ENCODE results near the gene MALT1.

The MALT1 gene

DNA sequence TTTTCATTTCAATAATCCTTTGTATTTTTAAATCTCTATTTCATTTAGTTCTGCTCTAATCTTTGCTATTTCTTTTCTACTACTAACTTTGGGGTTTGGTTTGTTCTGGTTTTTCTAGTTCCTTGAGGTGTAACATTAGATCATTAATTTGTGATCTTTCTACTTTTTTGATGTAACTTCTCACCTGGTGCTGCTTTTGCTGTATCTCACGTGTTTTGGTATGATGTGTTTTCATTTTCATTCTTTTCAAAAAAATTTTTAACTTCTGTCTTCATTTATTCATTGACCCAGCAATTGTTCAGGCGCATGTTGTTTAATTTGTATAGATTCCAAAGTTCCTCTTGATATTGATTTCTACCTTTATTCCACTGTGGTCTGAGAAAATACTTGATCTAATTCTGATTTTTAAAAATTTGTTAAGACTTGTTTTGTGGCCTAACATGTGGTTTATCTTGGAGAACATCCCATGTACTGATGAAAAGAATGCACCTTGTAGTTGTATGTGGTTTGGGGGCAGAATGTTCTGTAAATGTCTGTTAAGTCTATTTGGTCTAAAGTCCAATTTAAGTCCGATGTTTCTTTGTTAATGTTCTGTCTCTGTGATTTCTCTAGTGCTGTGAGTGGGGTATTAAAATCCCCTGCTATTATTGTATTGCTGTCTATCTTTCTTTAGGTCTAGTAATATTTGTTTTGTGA lies 17.3 kb upstream of the MALT1 start:
- DNase-seq, result no peak

DNA sequence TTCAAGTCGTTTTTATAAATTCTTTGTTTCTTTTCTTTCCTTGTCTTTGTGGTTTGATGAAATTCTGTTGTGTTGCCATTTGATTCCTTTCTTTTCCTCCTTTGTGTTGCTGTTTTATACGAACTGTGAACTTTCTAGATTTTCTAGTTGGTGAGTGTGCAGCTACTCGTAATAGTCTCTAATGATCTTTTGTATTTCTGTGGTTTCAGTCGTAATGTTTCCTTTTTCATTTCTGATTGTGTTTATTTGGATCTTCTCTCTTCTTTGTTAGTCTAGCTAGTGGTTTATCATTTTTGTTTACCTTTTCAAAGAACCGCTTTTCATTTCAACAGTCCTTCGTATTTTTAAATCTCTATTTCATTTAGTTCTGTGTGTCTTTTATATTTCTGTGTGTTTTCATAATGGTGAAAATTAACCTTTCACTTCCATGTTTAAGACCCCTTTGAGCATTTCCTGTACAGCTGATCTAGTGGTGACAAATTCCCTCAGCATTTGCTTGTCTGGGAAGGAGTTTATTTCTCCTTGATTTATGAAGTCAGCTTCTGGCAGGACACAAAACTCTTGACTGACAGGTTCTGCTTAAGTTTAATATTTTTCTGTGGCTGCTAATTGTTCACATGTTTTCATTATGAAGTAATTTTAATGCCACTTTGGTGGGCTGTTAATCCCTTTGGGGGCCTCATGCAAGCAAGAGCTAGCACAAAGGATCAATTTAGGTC lies 16.2 kb upstream of the MALT1 start:
- DNase-seq, result no peak

DNA sequence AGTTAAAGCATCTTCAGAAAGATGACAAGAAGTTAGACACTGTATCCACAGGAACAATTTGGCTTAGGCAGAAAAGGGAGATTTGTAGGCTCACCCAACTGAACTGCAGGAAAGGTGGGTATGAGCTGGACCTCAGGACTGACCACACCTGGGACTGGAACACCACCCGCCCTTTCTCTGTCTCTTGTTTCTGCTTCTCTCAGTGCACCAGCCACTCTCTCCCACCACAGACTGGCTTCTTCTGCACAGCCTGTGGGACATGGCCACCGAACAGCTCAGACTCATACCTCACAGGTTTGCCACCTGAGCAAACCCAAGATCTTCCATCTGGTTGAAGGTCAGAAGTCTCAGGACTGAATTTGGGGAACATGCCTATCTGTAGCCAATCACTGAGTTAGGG lies 14.2 kb upstream of the MALT1 start:
- no peak for DNase-seq

DNA sequence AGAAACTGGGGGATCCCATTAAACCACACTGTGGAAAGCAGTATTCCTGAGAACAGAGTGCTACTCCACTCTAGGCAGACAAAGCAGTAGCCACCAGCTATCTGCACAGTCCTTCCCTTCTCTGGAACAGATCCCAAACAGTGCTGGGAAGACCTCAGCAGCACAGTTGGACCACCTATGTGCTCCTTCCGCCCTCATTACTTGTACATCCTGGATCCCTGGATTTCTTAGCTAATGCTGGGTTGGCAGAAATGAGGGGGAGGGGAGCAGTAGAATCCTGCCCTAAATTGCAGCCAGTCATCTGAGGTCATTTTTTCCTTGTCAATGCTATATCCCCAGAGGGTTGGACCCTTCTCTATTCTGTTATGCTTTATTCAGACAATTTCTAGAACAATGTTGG lies 13.8 kb upstream of the MALT1 start:
- DNase-seq, result no peak

DNA sequence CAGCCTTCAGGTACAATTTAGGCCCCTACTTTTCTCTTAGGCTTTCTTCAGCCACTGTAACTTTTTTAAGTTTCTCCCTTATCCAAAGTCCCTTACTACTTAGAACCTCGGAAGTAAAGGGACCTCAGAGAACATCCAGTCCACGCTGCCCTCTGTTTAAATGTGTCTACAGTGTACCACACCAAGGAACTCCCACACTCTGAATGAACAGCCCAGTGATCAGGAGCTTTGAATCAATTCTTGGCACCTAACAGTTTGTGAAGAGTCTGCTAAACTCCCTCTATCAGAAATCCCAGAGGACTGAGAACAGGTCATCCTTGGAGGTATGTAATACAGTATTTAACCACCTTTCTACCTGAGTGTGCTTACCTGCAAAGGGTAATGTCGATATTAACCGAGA lies 11.6 kb upstream of the MALT1 start:
- DNase-seq, result no peak

DNA sequence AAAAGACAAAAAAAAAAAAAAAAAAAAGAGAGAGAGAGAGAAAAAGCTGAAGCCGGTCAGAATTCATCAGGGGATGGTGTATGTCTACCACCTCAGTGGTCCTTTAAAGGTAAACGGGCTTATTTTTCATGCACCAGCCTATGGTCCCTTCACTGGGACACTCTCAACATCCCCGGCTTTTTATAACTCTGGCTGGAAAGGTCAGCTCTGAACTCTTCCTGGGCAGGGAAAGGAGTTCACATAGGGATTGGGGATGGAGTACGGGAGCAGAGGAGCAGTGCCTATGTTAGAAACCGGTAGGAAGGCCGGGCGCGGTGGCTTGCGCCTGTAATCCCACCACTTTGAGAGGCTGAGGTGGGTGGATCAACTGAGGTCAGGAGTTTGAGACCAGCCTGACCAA lies 10.3 kb upstream of the MALT1 start:
- no peak for DNase-seq

DNA sequence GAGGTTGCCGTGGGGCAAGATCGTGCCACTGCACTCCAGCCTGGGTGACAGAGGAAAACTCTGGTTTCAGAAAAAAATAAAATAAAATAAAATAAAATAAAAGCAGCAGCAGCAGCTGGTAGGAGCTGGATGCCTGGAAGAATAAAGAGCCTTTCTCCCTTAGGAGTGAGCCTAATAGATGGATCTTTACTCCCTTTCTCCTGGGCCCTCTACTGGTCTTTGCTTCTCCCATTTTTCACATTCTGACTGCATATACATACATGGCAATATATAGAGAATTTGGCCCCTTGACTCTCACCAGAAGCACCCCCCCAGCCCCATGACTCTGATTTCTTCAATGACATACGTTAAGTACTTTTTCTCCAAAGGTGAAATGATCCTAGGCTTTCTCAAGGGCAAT lies 9.8 kb upstream of the MALT1 start:
- DNase-seq, result peak; percentile 5

DNA sequence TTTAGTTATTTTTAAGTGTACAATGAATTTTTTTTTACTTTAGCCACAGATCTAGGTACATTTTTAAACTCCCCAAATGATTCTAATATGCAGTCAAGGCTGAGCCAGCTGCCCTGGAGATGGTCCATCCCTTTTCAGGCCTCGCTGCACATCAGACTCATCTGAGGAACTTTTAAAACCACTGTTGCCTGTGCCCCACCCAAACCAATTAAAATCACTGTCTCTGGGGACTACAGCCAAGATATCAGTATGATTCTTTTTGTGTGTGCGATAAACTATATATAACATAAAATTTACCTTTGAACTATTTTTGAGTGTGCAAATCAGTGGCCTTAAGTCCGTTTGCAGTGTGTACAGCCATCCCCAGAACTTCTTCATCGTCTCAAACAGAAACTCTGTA lies 9.1 kb upstream of the MALT1 start:
- no peak for DNase-seq

DNA sequence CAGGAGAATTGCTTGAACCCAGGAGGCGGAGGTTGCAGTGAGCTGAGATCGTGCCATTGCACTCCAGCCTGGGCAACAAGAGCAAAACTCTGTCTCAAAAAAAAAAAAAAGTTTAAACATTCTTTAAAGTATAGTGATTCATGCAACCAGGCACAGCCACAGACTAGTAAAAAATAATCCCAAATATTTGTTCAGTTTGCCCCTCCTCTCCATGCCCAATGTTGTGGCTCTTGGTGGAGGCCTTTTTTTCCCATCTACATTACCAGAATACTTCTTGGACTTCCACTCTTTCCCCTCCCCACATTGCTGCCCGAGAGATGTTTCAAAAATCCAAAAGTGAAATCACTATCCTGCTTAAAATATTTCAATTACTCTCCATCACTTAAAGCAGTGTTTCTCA lies 5.1 kb upstream of the MALT1 start:
- no peak for DNase-seq

DNA sequence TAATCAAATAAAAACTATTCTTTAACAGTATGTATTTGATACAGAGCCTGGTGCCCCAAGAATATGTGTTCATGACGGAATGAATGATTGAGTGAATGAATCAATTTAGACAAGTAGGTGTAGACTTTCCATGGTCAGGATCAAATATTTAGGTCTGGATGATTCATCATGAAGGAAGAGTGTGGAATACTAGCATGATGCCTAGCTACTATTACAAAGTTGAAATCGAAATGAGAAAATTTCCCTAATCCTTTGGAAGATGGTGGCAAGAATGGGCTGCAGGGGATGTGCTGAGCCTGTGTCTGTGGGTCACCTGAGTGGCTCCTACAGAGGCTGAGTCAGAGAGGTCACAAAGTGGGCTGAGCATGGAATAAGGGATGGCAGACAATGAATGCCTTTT lies 3.1 kb upstream of the MALT1 start:
- no peak for DNase-seq

DNA sequence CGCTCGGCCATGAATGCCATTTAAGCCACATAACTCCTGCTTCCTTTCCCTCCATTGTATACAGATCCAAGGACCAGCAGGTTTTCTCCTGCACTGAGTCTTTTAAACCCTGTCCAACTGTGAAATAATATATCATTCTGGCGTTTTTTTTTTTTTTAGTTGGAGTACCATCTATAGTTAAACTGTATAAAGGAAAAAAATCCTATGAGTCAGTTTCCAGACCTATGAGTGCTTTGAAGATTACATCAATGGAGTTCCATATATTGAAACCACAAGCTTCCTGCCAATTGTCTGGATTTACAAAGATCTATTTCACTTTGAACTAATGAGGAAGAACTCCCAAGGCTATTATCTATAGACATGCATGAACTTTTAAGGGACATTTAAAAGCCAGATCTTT lies 2.4 kb upstream of the MALT1 start:
- no peak for DNase-seq

DNA sequence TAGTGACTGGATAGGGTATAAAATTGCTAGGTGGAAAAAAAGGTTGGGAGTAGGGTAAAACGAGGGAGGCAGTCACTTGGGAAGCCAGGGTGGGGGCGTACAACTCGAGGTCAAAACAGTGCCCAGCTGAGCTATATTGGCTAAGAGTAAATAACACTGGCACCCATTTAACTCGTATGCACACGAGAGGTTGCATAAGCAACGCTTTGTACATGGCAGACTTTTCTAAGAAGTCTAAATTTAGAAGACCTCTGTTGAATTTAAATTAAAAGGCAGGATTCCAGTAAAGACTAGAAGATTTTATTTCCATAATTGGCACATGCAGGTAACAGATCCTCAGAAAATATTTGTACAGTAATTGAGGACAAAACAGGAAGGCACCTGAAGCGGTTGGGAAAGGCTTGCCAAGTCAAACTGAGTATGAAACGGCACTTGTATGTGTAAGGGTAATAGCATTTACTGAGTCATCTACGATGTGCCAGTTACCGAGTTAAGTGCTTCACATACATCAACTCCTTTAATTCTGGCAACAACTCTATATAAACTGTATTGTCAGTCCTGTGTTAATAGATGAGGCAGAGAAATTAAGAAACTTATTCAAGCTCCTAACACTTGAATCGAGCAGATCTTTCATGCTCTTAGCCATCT lies 1.4 kb upstream of the MALT1 start:
- DNase-seq, result no peak

DNA sequence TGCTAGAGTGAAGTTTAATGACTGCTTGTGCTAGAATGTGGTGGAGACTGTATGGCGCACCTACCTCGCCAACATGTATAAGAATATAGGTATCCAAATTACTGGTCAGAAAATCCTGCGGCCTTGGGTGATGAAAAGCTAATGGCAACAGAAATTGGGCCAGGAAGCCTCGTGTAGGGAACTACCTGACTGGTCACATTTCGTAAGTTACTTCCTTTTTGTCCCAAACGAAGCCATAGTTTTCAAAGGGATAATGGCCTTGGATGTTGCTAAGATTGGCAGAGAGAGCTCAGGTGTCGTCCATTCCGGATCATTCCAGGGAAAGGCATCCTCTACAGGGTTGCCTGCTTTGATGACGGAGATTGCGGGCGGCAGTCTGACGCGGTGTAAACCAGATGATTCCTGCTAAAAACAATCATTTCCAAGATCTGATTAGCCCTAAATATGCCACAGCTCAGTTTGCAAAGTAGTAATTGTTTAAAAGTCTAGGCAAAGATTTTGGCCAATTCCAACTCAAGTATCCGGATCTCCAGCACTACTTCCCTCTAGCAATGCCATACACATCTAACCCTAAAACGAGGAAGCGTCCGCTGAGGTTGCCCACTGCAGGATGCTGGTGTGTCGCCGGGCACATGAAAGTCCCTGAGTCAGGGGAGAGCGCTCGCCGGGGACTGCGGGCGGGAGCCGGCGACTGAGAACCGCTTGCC lies 708 bp upstream of the MALT1 start:
- no peak for DNase-seq

DNA sequence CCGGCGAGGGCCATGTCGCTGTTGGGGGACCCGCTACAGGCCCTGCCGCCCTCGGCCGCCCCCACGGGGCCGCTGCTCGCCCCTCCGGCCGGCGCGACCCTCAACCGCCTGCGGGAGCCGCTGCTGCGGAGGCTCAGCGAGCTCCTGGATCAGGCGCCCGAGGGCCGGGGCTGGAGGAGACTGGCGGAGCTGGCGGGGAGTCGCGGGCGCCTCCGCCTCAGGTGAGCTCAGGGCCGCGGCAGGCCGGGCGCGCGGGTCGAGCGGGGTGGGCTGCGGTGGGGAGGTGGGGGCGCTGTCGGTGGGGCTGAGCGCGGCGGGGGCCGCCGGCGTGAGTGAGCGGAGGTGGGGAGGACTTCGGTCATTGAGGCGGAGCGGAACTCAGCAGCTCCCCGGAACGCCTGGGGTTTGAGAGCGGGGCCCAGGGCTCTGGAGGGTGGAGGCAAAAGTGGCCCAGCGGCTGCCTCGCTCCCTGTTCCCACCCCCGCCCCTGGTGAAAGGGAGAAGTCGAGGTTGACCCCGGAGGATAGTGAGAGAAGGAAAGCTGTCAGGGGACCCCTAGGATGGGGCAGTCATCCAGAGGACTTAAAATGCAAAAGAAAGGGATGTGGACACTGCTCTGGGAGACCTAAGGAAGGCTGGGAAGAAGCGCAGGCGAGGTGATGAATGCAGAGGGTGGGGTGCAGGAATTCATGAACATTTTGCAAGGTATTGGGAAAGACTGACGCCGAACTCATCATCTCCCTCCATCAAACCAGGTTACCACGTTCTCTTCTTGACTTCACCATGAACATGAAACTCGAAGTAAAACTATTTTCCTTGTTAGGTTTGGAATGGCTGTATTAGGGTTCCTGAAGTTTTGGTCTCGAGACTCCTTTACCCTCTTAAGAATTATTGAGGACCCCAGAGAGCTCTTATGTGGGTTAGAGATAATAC lies 633 bp downstream of the MALT1 start:
- DNase-seq, result no peak

DNA sequence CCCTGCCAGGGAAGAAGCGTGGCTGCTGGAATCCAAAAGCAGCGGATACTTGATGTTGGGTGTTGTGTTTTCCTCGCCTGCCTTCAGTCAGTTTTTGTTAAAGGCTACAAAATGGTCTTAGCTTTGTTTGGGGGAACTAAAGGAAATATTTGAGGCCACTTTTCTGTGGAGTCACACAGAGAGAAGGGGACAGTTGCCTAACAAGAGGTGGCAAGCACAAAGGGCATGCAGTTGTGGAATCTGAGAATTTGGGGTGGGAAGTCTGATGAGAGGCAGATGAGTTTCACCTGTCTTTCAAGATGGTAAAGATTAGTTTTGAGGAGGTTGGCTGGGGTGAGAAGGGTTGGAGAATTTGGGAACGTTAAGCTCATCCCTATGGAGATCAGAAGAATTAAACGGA lies 2.9 kb downstream of the MALT1 start:
- no peak for DNase-seq

DNA sequence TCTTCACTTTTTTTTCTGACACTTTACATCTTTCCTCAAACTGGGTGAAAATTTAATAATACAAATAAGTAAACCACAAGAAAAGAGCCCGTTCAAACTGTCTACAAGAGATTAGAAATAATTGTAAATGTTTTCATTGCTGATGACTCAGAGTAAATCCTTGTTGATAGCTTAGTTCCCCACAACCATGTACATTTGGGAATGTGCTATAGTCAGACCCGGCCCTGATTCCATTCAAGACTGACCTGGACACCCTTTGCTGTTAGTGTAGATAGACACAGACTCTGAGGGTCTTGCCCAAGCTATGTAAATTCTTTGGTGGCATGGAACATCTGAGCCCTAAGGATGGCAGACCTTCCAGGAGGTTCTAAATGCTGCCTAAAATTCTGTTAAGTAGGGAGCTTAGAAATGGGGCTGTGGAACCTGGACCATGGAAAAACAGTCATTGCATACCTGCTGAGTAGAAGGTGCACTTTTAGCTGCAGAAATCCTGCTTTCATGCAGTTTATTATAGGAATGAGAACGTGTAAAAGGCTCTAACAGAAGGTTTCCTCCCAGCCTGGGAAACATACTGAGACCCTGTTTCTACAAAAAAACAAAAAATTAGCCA lies 3.7 kb downstream of the MALT1 start:
- no peak for DNase-seq

DNA sequence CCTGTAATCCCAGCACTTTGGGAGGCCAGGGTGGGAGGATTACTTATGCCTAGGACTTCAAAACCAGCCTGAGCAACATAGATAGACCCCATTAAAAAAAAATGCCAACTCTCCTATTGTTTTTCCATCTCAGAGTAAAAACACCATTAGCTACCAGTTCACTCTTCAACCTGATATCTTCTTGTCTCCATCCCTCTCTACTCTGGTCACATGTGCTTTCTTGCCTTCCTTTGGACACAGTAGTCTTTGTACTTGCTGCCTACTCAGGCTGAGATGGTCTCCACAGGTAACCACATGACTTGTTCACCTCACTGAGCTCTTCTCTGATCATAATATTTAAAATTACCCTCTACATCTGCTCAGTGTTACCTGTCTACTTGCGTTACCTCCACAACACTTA lies 5.0 kb downstream of the MALT1 start:
- no peak for DNase-seq

DNA sequence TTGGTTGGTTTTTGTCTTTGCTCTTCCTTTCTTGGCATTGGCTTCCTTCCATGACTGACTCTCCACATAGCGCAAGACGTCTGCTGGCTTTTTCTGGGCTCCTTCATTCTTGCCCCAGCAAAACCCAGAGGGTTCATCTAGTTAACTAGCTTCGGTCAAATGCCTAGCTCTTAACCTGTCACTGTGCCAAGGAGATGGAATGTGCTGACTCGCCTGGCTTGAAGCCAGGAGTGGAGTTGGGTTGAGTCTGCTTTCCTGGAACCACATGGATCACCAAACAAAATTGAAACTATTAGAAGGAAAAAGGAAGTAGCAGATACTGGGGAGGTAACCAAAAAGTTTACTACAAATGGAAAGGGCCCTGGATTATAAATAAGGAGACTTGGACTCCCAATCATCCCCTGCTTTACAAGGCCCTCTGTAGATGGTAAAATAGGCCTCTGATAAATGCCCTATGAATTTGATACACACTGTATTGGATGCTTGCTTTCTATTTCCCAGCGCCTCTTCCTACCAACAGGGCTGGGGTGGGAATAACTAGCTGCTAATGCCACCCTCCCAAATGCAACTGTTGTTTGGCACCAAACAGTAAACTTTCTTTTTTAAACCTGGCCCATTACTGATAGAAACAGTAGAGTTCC lies 11.3 kb downstream of the MALT1 start:
- DNase-seq, result no peak

DNA sequence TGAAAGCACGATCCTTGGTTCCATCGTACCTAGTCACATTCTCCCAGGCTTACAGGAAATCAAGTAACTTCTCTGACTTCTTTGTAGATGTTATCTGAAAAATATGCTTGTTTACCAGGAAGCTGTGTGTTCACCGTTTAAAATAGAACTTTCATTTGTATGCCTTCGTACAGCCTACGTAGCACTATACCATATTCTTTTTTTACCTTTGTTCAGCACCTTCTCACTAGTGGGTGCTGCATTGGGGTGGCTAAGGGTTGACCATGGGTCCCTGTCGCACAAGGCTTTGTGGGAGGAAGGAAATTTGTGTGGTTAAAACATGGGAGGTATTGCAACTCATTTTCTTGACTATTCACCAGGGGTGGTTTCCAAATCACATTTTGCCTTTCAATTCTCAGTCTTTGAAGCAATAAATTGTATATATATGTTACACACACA lies 16.6 kb downstream of the MALT1 start:
- no peak for DNase-seq

DNA sequence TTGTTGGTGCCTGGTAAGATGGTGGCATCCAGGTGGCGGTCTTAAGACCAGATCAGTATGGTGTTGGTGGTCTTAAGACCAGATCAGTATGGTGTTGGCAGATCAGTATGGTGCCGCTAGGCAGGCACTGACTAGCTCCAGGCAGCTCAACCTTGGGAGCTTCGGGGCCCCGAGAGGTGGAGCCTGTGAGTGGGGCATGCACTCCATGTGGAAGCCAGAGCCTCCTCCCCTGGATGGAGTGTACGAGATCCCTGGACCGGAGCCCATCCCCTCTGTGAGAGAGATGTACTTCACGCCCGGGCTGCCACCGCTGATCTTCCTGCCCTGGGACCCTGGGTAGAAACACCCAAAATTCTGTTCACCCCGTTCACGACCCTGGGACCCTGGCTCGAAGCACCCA lies 19.0 kb downstream of the MALT1 start:
- no peak for DNase-seq

DNA sequence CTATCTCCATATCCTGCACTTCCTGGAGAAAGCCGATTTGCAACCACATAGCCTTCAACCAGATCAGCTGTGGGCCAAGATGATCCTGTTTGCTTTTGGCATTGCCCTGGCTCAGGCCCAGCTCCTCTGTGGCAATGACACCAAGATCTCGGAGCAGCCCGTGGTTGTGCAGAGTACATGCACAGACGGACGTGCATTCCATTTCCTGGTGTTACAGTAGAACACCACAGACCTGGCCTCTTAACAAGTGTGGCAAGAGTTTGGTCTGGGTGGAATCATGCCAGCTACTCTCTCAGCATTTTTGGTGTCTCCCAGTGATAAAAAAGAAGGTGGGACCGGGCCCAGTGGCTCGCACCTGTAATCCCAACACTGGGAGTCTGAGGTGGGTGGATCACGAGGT lies 20.0 kb downstream of the MALT1 start:
- DNase-seq, result no peak

All from NCI-H1694 (cell line).